Gastrocnemius medialis (tissue), 4 donors: ENCODE measurements around the gene TMEM53. TPM values are rescaled to one million over a fixed set of nuclear protein-coding genes. Genes with fewer than 3 reads are reported as not detected.
A peak's percentile ranks its signal among the peaks of the same experiment; 100 is the strongest.

ENCODE experiments used
- ATAC-seq, 2 donors: fragments of 150-250 bp; one replicate each; pipeline ENCODE4 v1.9.1; 2016
- DNase-seq, 2 donors: peaks; one replicate each; pipeline ENCODE4 v3.0.0-alpha.2; 2019
- H3K27ac ChIP-seq, 4 donors: fragments of 200-600 bp; sonication (generic); 1 replicate in 1 of 4; 2 replicates in 3 of 4; pipeline ENCODE4 v1.5.1; 2016 to 2018; ENCODE audit warnings: mild to moderate bottlenecking in 2 of 4, moderate library complexity in 1 of 4
- H3K27me3 ChIP-seq, 3 donors: fragments of 200-600 bp; sonication (generic) in 2 of 3; 1 replicate in 1 of 3; 2 replicates in 2 of 3; pipeline versions ENCODE4 v1.5.1 to v1.6.0; 2016 to 2019; ENCODE audit warnings: mild to moderate bottlenecking in 1 of 3, moderate library complexity in 1 of 3
- H3K36me3 ChIP-seq, 2 donors: fragments of 200-600 bp; sonication (generic) in 1 of 2; one replicate each; pipeline ENCODE4 v1.5.1; 2017 to 2018
- H3K4me1 ChIP-seq, 2 donors: fragments of 200-600 bp; sonication (generic) in 1 of 2; one replicate each; pipeline ENCODE4 v1.5.1; 2016 to 2017; ENCODE audit warnings: mild to moderate bottlenecking in 2 of 2
- H3K4me3 ChIP-seq, 4 donors: fragments of 200-600 bp; sonication (generic) in 3 of 4; 1 replicate in 1 of 4; 2 replicates in 3 of 4; pipeline ENCODE4 v1.5.1; 2016 to 2019; ENCODE audit warnings: mild to moderate bottlenecking in 2 of 4
- H3K9me3 ChIP-seq, 3 donors: fragments of 200-600 bp; sonication (generic) in 2 of 3; 1 replicate in 1 of 3; 2 replicates in 2 of 3; pipeline ENCODE4 v1.5.1; 2016 to 2019
- CTCF ChIP-seq, 5 experiments: fragments of 450-650 bp in 3 of 5; fragments of 200-600 bp in 2 of 5; sonication (generic) in 2 of 5; IDR thresholded peaks in 4 of 5; conservative IDR thresholded peaks in 1 of 5; 1 replicate in 4 of 5; 2 replicates in 1 of 5; pipeline ENCODE4 v1.5.1; 2016 to 2019; ENCODE audit warnings: antibody characterized with exemption in 5 of 5, mild to moderate bottlenecking in 3 of 5, moderate library complexity in 3 of 5
- POLR2A ChIP-seq, 2 donors: fragments of 450-650 bp; IDR thresholded peaks; one replicate each; pipeline ENCODE4 v1.6.1; 2017; ENCODE audit warnings: antibody characterized with exemption in 2 of 2, mild to moderate bottlenecking in 2 of 2, moderate library complexity in 2 of 2
- in situ Hi-C, 4 donors: fragments of 200-750 bp; cut with MboI; loops; one replicate each; pipeline versions ENCODE4 v1.15.0 to v1.8.0; 2017; ENCODE audit warnings: low sequenced_read_pairs in 4 of 4
- intact Hi-C: fragments of 100-400 bp; cut with DNase I; formaldehyde crosslinking; loops from one replicate; pipeline ENCODE4 v1.15.1; 2023; ENCODE audit warnings: low total_unique reads
- total RNA-seq, 4 donors: library from RNA; depleted of rRNA; stranded (reverse); fragments of >200 nt; gene quantifications; one replicate each; pipeline versions ENCODE4 v1.1.0 to v1.2.3, GENCODE V29; 2016

The TMEM53 gene
- total RNA-seq, 4 donors from 2014 or later, result 2.6 to 5.9 (median 4.2) TPM

- peak in 1 of 5 experiments; percentile 26 for TF ChIP-seq CTCF (IDR thresholded peaks at IDR 0.05 in 4 of 5, conservative IDR thresholded peaks at IDR 0.05 in 1 of 5)
- TF ChIP-seq POLR2A (IDR thresholded peaks at IDR 0.05), result no peak
- ATAC-seq, result no peak
- Histone ChIP-seq H3K27ac (peak overlapping the region in 3 of 4 donors; percentile 4 to 54 (median 53)), H3K4me1 (peaks cover 21 to 39% of the 10 kb centered on the region in 2 donors), H3K9me3 (no peaks in the 10 kb centered on the region), H3K4me3 (no peak overlapping the region), H3K27me3 (no peaks in the 10 kb centered on the region), H3K36me3 (no peaks in the 10 kb centered on the region)
- no peak for DNase-seq
- intact Hi-C loops (no loop called here), in situ Hi-C loops (no loop called here)
These were observed 3.0 kb upstream of the TMEM53 start for GRCh38 chr1:44677201-44677766.

- in situ Hi-C loops, result no loop called here
- ATAC-seq (no peak), DNase-seq (no peak)
- Histone ChIP-seq H3K9me3 (no peaks in the 10 kb centered on the region), H3K4me1 (peaks cover 21 to 44% of the 10 kb centered on the region in 2 donors), H3K36me3 (no peaks in the 10 kb centered on the region), H3K27ac (peak overlapping the region; percentile 24 to 54 (median 50)), H3K4me3 (no peak overlapping the region), H3K27me3 (no peaks in the 10 kb centered on the region)
- TF ChIP-seq CTCF (IDR thresholded peaks at IDR 0.05 in 4 of 5, conservative IDR thresholded peaks at IDR 0.05 in 1 of 5) (no peak), POLR2A (IDR thresholded peaks at IDR 0.05) (no peak)
- intact Hi-C loops, result no loop called here
These were observed 2.4 kb upstream of the TMEM53 start for GRCh38 chr1:44676484-44677200.

DNA sequence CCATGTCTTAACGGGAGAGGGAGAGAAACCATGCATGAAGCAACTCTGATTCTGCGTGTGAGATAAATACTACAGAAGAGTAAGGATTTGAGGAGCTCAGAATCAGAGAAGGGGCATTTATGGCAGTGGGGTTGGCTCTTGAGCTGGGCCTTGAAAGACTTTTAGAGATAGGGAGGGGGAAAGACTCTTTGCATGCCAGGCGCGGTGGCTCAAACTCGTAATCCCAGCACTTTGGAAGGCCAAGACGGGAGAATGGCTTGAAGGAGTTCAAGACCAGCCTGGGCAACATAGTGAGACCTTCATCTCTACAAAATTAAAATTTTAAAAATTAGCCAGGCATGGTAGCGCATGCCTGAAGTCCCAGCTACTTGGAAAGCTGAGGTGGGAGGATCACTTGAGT is 905 bp upstream of the TMEM53 start:
- ATAC-seq (no peak), DNase-seq (no peak)
- Histone ChIP-seq H3K27ac (peak overlapping the region; percentile 88 to 99 (median 95)), H3K4me1 (peaks cover 21 to 44% of the 10 kb centered on the region in 2 donors), H3K9me3 (no peaks in the 10 kb centered on the region), H3K36me3 (no peaks in the 10 kb centered on the region), H3K27me3 (no peaks in the 10 kb centered on the region), H3K4me3 (peak overlapping the region; percentile 62 to 88 (median 69))
- intact Hi-C loops, result loop anchor here (2.0 kb wide), 1 partner anchor 56 kb away; the partner anchor contains the start of gene RNU5D-1
- in situ Hi-C loops, result no loop called here
- TF ChIP-seq CTCF (IDR thresholded peaks at IDR 0.05 in 4 of 5, conservative IDR thresholded peaks at IDR 0.05 in 1 of 5), result no peak
- TF ChIP-seq POLR2A (IDR thresholded peaks at IDR 0.05), result no peak

- Histone ChIP-seq H3K27me3 (no peaks in the 10 kb centered on the region), H3K4me3 (peak overlapping the region; percentile 62 to 88 (median 69)), H3K9me3 (no peaks in the 10 kb centered on the region), H3K4me1 (peaks cover 21 to 44% of the 10 kb centered on the region in 2 donors), H3K36me3 (no peaks in the 10 kb centered on the region), H3K27ac (peak overlapping the region; percentile 88 to 99 (median 95))
- no peak for DNase-seq
- TF ChIP-seq CTCF (IDR thresholded peaks at IDR 0.05 in 4 of 5, conservative IDR thresholded peaks at IDR 0.05 in 1 of 5), result no peak
- no peak for TF ChIP-seq POLR2A (IDR thresholded peaks at IDR 0.05)
- intact Hi-C loops, result loop anchor here (2.0 to 5.0 kb wide), 2 partner anchors 41 to 57 kb away; partner anchors contain the start of gene RNU5D-1
- in situ Hi-C loops, result no loop called here
- peak in 1 of 2 donors; percentile 21 for ATAC-seq
These were observed 587 bp downstream of the TMEM53 start for GRCh38 chr1:44673675-44674112.
